Stomach smooth muscle (tissue), 2 donors: Measurements from ENCODE around the gene TMEM144.

ENCODE experiments used
- H3K27ac ChIP-seq: one replicate; pipeline ENCODE4 v1.7.0; 2013; ENCODE audit warnings: mild to moderate bottlenecking, low read length, inconsistent platforms
- H3K27me3 ChIP-seq, 2 donors: one replicate each; pipeline ENCODE4 v1.7.0; 2013; ENCODE audit warnings: low read length in 2 of 2; ENCODE audit not compliant: insufficient read depth in 2 of 2, control insufficient read depth in 1 of 2
- H3K36me3 ChIP-seq, 2 donors: one replicate each; pipeline ENCODE4 v1.7.0; 2013; ENCODE audit warnings: low read length in 2 of 2; ENCODE audit not compliant: control insufficient read depth in 2 of 2, insufficient read depth in 2 of 2
- H3K4me1 ChIP-seq: one replicate; pipeline ENCODE4 v1.7.0; 2013; ENCODE audit warnings: low read length; ENCODE audit not compliant: control insufficient read depth, insufficient read depth
- H3K4me3 ChIP-seq, 2 donors: one replicate each; pipeline ENCODE4 v1.7.0; 2013; ENCODE audit warnings: low read length in 2 of 2
- H3K9ac ChIP-seq, 2 donors: one replicate each; pipeline ENCODE4 v1.7.0; 2013; ENCODE audit warnings: low read length in 2 of 2, mild to moderate bottlenecking in 1 of 2
- H3K9me3 ChIP-seq, 2 donors: one replicate each; pipeline ENCODE4 v1.7.0; 2013; ENCODE audit warnings: low read length in 2 of 2; ENCODE audit not compliant: control insufficient read depth in 2 of 2
- donor health status: healthy.
- donor health status: Pancreatic carcinoma.

Gene TMEM144

DNA sequence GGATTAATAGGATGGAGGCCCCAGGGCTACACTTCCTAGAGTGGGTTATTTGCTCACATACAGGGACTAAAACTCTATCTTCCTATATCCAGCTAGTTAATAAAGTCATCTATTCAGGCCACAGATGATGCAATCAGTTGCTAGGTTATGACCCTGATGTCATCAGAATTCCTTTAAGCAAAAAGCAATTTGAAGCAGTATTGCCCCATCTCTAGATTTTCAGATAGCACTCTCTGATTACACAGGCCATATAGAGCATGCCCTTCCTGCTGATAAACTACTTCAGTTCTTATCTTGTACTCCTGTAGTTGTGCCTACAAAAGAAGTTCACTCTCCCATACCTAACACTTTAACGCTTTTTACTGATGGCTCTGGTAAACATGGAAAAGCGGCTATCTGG is 84.8 kb downstream of the TMEM144 start:
- Histone ChIP-seq H3K36me3 (no peaks in the 10 kb centered on the region), H3K9ac (no peak overlapping the region), H3K4me3 (no peak overlapping the region), H3K27ac (no peak overlapping the region), H3K9me3 (no peaks in the 10 kb centered on the region), H3K27me3 (no peaks in the 10 kb centered on the region), H3K4me1 (no peaks in the 10 kb centered on the region)

DNA sequence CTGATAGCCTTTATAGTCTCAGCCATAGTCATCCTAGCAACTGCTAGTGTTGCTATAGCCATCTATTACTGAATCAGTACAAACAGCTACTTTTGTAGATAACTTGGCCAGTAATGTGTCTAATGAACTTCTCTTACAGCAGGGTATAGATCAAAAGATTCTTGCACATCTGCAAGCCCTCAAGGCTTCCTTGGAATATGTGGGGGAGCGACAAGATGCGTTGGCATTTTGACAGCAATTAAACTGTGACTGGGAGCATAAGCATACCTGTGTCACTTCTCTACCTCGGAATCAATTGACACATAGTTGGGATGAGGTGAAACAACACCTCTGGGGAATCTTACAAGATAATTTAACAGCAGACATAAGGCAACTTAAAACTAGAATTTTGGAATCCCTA is 87.6 kb downstream of the TMEM144 start:
- Histone ChIP-seq H3K27me3 (no peaks in the 10 kb centered on the region), H3K4me1 (no peaks in the 10 kb centered on the region), H3K9ac (no peak overlapping the region), H3K4me3 (no peak overlapping the region), H3K36me3 (no peaks in the 10 kb centered on the region), H3K9me3 (no peaks in the 10 kb centered on the region), H3K27ac (no peak overlapping the region)

DNA sequence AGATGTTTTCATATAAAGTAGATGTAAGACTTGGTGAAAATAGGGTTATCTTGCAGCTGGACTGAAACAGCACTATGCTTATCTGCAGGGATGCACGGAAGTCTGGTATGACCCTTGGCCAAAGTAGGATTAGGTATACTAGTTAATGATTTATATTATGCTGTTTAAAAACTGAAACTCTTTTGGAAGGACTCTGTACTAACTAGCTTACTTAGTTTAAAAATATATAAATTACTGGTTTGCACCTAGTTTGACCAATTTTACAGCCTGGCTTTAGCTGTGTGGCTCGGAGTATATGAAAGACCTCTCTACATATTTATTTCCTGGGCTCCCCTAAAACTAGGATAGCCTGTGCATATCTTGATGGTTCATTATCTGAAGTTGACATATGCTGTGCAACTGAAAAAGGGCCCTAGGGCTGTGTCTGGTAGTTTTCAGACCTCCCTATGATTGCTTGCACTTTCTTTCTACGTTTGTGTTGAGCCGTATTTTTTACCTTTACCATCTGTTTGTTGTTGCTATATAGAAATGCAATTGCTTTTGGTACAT is 89.2 kb downstream of the TMEM144 start:
- no peaks in the 10 kb centered on the region for H3K4me1 ChIP-seq
- H3K27ac ChIP-seq, result no peak overlapping the region
- H3K9me3 ChIP-seq, result no peaks in the 10 kb centered on the region
- no peak overlapping the region for H3K4me3 ChIP-seq
- no peaks in the 10 kb centered on the region for H3K27me3 ChIP-seq
- H3K36me3 ChIP-seq, result no peaks in the 10 kb centered on the region
- no peak overlapping the region for H3K9ac ChIP-seq

DNA sequence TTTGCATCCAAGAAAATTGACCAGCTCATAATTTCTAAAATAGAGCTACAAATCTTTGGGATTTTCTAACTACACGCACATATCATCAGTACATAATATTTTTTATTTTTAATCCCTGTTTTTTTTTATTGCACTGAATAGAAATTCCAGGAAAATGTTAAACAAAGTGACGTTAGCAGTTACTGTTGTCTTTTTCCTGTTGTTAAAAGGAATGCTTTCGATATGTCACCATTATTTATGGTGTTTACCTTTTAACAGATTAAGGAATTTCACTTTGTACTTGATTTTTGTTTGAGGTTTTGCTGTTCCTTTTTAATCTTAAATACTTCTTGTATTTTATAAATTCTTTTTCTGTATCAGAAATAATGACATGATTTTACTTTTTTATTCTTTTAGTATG is 89.7 kb downstream of the TMEM144 start:
- no peak overlapping the region for H3K4me3 ChIP-seq
- H3K36me3 ChIP-seq, result no peaks in the 10 kb centered on the region
- H3K9ac ChIP-seq, result no peak overlapping the region
- no peaks in the 10 kb centered on the region for H3K9me3 ChIP-seq
- H3K27ac ChIP-seq, result no peak overlapping the region
- H3K27me3 ChIP-seq, result no peaks in the 10 kb centered on the region
- no peaks in the 10 kb centered on the region for H3K4me1 ChIP-seq

GRCh38 chr4:158302076-158302866 is 92.0 kb downstream of the TMEM144 start:
- no peak overlapping the region for H3K9ac ChIP-seq
- no peaks in the 10 kb centered on the region for H3K27me3 ChIP-seq
- no peak overlapping the region for H3K27ac ChIP-seq
- no peak overlapping the region for H3K4me3 ChIP-seq
- H3K36me3 ChIP-seq, result no peaks in the 10 kb centered on the region
- no peaks in the 10 kb centered on the region for H3K9me3 ChIP-seq
- no peaks in the 10 kb centered on the region for H3K4me1 ChIP-seq

- Histone ChIP-seq H3K4me1 (no peaks in the 10 kb centered on the region), H3K9me3 (no peaks in the 10 kb centered on the region), H3K36me3 (no peaks in the 10 kb centered on the region), H3K4me3 (no peak overlapping the region), H3K27me3 (no peaks in the 10 kb centered on the region), H3K9ac (no peak overlapping the region), H3K27ac (no peak overlapping the region)
Measured at GRCh38 chr4:158304694-158305093, 94.4 kb downstream of the TMEM144 start.
